ENCODE data around the gene SEMA7A.

SEMA7A gene

DNA sequence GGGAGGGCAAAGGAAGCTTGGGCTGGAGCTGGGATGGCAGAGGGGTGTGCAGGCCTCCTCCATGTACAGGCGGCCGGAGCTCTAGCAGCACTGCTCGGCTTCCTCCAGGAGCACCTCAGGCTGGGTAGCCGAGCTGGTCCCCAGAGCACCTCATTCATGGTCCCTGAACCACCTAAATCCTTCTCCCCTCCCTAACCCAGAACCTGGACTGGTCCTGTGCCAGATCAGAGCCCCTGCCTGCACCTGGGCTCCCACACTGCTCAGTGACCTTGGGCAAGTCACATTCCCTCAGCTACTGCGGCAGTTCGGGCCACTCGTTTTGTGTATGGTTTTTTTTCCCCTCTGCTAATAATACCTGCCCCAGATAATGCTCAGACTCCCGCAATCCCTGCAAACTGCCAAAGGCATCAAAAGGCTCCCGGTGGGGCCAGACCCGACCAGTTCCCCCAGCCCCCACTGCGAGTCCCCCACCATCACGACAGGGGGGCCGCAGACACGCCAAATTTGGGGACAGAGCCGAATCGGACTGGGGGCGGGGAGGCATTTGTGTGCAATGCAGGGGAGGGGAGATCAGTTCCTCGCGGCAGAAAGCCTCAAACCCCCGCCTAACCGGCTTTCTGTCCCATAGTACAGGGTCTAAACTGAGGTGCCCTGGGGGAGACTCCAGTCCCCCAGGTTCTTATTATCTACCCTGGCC, 1.3 kb downstream of the SEMA7A start:
- DNase-seq (ENCODE audit: low read depth, low spot score), result no peak
- CTCF ChIA-PET, result interaction anchor here (0.7 to 40.9 kb wide), 4 partner anchors 10 to 337 kb away, joined by 3 to 1700 read pairs (median 6); partner anchors contain the start of gene CYP11A1
- TF ChIP-seq CTCF (IDR thresholded peaks at IDR 0.05; ENCODE audit: insufficient read depth, low read length, missing control alignments), result no peak
- POLR2A ChIA-PET, result interaction anchor here (0.9 to 1.3 kb wide), 2 partner anchors 26 to 32 kb away, joined by 3 to 5 read pairs; no protein-coding TSS in a partner anchor
- peak overlapping the region; percentile 76 for H3K4me3 ChIP-seq (ENCODE audit: low read depth, low read length)

DNA sequence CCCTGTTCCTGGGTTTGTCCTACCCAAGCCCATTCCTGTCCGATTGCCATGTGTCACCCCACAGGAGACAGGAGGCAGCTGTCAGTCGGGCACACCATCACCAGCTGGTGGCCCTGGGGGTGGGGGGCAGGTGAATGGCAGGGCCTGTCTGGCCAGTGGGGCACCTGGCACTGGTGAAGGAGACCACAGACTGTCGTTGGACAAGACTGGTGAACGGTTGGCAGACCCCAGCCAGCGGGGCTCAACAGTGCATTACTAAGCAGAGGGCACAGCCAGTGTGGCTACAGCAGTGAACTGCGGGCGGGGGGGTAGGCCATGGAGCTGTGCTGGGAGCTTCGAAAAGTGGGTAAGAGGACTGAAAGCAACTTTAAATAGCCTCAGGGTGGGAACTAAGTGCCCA, 2.1 kb downstream of the SEMA7A start:
- peak overlapping the region; percentile 76 for H3K4me3 ChIP-seq (ENCODE audit: low read depth, low read length)
- CTCF ChIA-PET, result interaction anchor here (0.7 to 40.9 kb wide), 6 partner anchors 7 to 338 kb away, joined by 3 to 1700 read pairs (median 8); partner anchors contain the start of gene CYP11A1
- DNase-seq (ENCODE audit: low read depth, low spot score), result no peak
- TF ChIP-seq CTCF (IDR thresholded peaks at IDR 0.05; ENCODE audit: insufficient read depth, low read length, missing control alignments), result no peak
- POLR2A ChIA-PET, result interaction anchor here (0.7 to 1.3 kb wide), 3 partner anchors 10 to 25 kb away, joined by 3 read pairs; no protein-coding TSS in a partner anchor

DNA sequence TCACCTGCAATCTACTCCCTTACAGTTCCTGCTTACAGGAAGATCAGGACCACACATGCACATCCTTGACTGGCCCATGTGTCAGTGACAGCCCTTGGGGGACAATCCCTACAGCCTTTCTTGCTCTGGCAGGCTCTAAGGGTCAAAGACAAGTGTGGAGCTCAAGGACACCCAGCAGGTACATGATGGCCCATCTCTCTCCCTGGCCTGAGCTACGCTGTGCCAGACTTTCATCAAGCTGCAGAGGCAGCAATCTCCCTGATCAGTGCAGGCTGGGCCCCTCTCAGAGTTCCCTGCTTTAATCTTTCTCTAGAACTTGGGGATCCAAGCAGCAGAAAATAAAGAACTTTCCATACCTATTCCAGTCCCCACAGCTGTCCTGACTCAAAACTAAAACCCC, 2.6 kb downstream of the SEMA7A start:
- peak overlapping the region; percentile 76 for H3K4me3 ChIP-seq (ENCODE audit: low read depth, low read length)
- CTCF ChIA-PET, result interaction anchor here (1.4 to 40.9 kb wide), 6 partner anchors 8 to 49 kb away, joined by 3 to 1700 read pairs (median 8); partner anchors contain the start of gene CYP11A1
- no peak for DNase-seq (ENCODE audit: low read depth, low spot score)
- TF ChIP-seq CTCF (IDR thresholded peaks at IDR 0.05; ENCODE audit: insufficient read depth, low read length, missing control alignments), result no peak
- POLR2A ChIA-PET, result interaction anchor here (0.9 to 1.3 kb wide), 4 partner anchors 13 to 24 kb away, joined by 3 read pairs; no protein-coding TSS in a partner anchor

- no peak for TF ChIP-seq CTCF (IDR thresholded peaks at IDR 0.05; ENCODE audit: insufficient read depth, low read length, missing control alignments)
- no peak overlapping the region for H3K4me3 ChIP-seq (ENCODE audit: low read depth, low read length)
- no peak for DNase-seq (ENCODE audit: low read depth, low spot score)
- ChIA-PET POLR2A (interaction anchor here (0.9 to 1.1 kb wide), 3 partner anchors 12 to 22 kb away, joined by 3 read pairs; no protein-coding TSS in a partner anchor), CTCF (interaction anchor here (0.8 to 40.9 kb wide), 7 partner anchors 8 to 338 kb away, joined by 3 to 1700 read pairs (median 3); partner anchors contain the start of gene CYP11A1)
These were observed 3.2 kb downstream of the SEMA7A start for GRCh38 chr15:74430510-74430951.

GRCh38 chr15:74429781-74430400, 3.9 kb downstream of the SEMA7A start:
- CTCF ChIA-PET, result interaction anchor here (0.8 to 40.9 kb wide), 9 partner anchors 8 to 339 kb away, joined by 3 to 1700 read pairs (median 3); partner anchors contain the start of gene CYP11A1
- H3K4me3 ChIP-seq (ENCODE audit: low read depth, low read length), result no peak overlapping the region
- POLR2A ChIA-PET, result interaction anchor here (1.0 to 1.1 kb wide), 2 partner anchors 19 to 21 kb away, joined by 3 read pairs; no protein-coding TSS in a partner anchor

More at GRCh38 chr15:74429781-74430400, 3.9 kb downstream of the SEMA7A start:
- no peak for TF ChIP-seq CTCF (IDR thresholded peaks at IDR 0.05; ENCODE audit: insufficient read depth, low read length, missing control alignments)
- no peak for DNase-seq (ENCODE audit: low read depth, low spot score)
